ENCODE measurements around the gene KREMEN1.

GRCh38 chr22:29117799-29118477 lies 45.1 kb downstream of the KREMEN1 start:
- TF ChIP-seq CTCF (IDR thresholded peaks at IDR 0.05; ENCODE audit: low read depth, low read length, missing input control) (no peak), RAD21 (IDR thresholded peaks at IDR 0.05) (no peak), RXRA (IDR thresholded peaks at IDR 0.05) (no peak), REST (IDR thresholded peaks at IDR 0.05) (no peak), JUND (IDR thresholded peaks at IDR 0.05) (no peak), TAF1 (conservative IDR thresholded peaks at IDR 0.05) (no peak), ZBTB33 (IDR thresholded peaks at IDR 0.05) (no peak), HNF4G (IDR thresholded peaks at IDR 0.05) (no peak), ATF3 (IDR thresholded peaks at IDR 0.05) (no peak), MAX (IDR thresholded peaks at IDR 0.05) (no peak), HNF4A (conservative IDR thresholded peaks at IDR 0.05) (no peak), GABPA (IDR thresholded peaks at IDR 0.05 in 1 of 2, conservative IDR thresholded peaks at IDR 0.05 in 1 of 2) (no peak), YY1 (IDR thresholded peaks at IDR 0.05) (no peak), SP1 (IDR thresholded peaks at IDR 0.05) (no peak)

All from liver (tissue), 3 donors.